Hematopoietic multipotent progenitor cell treated with erythropoietin and hydrocortisone succinate and interleukin-3 and kit ligand, for 17 days (in vitro differentiated cells): ENCODE data around the gene CCNG1.
"Not testable (repeated sequence)": the region's sequence is repeated elsewhere in the genome, so short reads cannot be mapped to it uniquely, and the experiment has no call there.

ENCODE experiments used
- DNase-seq: peaks from one replicate; pipeline ENCODE4 v3.0.0-alpha.2; 2015; ENCODE audit warnings: low spot score

CCNG1 gene

GRCh38 chr5:163444526-163444925 lies 7.1 kb downstream of the CCNG1 start:
- no peak for DNase-seq

DNA sequence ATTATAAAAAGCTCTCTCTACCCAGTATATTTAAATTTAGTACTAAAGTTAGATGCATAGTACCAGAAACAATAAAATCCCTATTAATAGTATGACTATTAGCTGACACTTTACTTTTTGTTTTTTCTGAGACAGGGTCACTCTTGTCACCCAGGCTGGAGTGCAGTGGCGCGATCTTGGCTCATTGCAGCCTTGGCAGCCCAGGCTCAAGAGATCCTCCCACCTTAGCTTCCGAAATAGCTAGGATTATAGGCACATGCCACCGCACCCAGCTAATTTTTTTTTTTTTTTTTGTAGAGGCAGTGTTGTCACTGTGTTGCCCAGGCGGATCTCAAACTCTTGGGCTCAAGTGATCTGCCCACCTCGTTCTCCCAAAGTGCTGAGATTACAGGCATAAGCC lies 8.0 kb downstream of the CCNG1 start:
- no peak for DNase-seq

- no peak for DNase-seq
Measured at GRCh38 chr5:163447191-163447590, 9.8 kb downstream of the CCNG1 start.

DNA sequence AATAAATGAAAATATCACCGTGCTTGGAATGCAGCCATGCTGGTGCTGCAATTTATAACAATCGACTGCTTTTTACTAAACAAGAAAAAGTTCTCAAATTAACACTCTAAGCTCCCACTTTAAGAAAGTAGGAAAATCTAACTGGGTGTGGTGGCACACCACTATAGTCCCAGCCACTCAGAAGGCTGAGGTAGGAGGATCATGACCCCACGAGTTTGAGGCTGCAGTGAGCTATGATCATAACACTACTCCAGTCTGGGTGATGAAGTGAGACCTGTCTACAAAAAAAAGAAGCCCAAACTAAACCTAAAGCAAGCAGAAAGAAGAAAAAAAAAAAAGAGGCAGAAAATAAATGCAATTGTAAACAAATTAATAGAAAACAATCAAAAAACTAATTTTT lies 10.5 kb downstream of the CCNG1 start:
- DNase-seq = no peak

- no peak for DNase-seq
Measured at GRCh38 chr5:163448491-163448890, 11.1 kb downstream of the CCNG1 start.

DNA sequence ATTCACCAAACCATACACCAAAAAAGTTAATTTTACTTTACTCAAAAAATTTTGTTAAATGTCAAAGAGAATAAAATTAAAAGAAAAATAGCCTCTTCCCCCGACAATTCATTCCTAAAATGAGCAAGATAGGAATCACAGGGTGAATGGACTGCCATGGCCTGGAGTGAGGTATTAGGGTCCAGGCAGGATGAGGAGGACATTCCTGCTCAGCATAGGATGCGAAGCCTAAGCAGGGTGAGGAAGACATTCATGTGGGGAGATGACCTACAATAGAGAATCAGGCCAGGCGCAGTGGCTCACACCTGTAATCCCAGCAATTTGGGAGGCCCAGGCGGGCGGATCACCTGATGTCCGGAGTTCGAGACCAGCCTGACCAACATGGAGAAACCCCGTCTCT lies 14.1 kb downstream of the CCNG1 start:
- DNase-seq = no peak

DNA sequence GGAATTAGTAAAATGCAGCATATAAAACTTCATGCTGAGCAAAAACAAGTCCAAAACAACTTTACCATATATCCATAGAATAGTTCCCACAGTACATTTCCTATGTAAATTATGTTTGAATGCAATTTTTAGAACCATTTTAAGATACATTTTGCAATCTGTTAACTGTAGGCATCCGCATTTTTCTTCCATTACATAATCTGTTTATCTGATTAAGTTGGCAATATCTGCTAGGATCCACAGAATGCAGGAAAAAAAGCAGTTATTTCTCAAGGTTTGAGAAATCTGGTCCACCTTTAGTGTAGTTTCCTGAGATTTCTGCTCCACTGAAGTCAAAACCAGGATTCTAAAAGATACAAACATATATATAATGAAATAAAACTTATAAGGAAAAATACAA lies 16.3 kb downstream of the CCNG1 start:
- DNase-seq = no peak

GRCh38 chr5:163455406-163455805 lies 18.0 kb downstream of the CCNG1 start:
- not testable (repeated sequence) for DNase-seq

DNA sequence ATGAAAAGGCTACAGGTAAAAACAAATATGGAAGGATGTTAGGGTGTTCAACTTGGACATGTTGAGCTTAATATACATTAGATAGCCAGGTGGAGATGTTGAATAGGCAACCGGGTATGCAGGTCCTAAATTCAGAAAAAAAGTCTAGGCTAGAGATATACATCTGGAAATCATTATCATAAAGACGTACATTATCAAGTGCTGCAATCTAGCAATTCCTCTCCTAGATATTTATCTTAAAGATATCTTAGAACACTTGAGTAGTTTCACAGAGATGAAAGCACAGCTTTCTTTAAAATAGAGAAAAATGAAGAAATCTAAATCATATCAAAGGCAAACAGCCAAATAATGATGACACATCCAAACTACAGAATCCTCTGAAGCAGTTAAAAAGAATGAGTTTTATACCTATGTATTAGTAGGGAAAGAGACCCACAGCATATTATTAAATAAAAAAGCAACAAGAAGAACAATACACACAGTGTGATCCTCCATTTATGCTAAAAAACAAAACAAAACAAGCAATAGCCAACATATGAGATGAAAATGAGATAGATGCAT lies 18.7 kb downstream of the CCNG1 start:
- DNase-seq = no peak

- no peak for DNase-seq
Measured at GRCh38 chr5:163456840-163457239, 19.4 kb downstream of the CCNG1 start.

- DNase-seq = no peak
Measured at GRCh38 chr5:163458778-163459385, 21.5 kb downstream of the CCNG1 start.

DNA sequence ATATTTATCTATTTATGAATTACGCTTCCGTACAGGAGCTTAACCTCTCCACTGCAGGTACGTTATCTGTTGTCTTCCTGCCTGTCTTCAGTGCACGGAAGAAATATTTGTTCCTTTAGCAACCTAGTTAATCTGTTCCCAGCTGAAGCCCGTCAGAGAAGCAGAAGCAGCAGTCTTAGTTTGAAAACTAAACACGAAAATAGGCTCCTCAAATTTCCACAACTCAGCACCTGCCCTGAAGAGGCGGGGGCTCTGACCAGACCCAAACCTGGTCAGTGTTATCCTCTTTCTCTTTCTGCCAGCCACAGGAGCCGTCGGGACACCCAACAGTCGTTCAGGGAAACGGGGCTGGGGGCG lies 22.0 kb downstream of the CCNG1 start:
- DNase-seq = no peak

GRCh38 chr5:163459819-163460561 lies 22.6 kb downstream of the CCNG1 start, which contains the start of gene NUDCD2:
Gene NUDCD2, minus strand, starts transcription at chr5:163460102. Its CDS starts 52 bp downstream, at chr5:163460050.
- peak; percentile 99 for DNase-seq

DNA sequence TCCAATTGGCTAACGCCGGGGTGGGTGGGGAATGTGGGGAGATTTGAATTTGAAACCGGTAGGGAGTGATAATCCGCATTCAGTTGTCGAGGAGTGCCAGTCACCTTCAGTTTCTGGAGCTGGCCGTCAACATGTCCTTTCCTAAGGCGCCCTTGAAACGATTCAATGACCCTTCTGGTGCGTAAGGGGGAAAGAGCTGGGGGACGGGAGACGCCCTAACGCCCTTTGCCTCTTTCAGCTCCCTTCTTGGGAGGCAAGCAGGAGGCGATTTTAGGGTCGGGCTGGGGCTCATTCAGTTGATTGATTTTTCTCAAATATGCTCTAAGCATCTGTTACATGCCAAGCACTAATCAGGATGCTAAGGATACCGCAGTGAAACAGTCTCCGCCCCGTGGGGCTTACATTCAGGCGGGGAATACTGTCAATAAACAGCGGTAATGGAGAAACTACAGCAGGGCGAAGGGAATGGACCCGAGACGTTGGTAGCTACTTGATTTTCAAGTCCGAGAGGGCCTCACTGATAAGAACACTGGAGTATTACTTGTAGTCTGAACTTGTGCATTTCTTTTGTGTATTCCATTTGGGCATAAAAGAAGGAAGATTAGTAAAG lies 23.3 kb downstream of the CCNG1 start, which contains the start of gene HMMR:
TSS of gene HMMR (plus strand) at position 71 of the 610 bp plus-strand sequence. CDS start at position 132, 61 bp downstream.
- no peak for DNase-seq

- DNase-seq = no peak
Measured at GRCh38 chr5:163463063-163463435, 25.7 kb downstream of the CCNG1 start.

DNA sequence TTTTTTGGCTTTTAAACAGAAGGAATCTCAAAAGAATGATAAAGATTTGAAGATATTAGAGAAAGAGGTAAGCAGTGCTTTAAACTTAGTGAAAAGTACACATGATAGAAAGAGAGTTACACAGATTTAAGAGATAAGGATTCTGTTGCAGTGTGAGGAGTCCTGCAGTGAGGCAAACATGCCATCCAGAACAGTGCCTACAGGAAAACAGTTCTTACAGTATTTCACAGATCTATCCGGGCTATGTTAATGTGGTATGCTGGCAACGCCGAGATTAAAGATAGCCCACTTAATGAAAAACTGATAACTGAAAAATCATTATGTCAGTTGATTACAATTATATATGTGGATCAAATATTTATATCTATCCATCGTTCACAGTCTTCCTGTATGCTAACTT lies 30.3 kb downstream of the CCNG1 start:
- no peak for DNase-seq

- peak; percentile 31 for DNase-seq
Measured at GRCh38 chr5:163473635-163474243, 36.3 kb downstream of the CCNG1 start.

DNA sequence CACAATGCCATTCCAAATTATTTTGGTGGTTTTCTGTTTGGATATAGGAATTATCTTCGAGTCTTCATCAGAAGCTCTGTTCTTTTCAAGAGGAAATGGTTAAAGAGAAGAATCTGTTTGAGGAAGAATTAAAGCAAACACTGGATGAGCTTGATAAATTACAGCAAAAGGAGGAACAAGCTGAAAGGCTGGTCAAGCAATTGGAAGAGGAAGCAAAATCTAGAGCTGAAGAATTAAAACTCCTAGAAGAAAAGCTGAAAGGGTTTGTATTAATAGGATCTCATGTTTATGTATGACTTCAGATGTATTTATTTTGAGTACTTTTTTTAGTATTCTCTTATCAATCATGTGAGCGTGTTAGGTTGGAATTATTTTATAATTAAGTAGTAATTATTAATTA lies 38.0 kb downstream of the CCNG1 start:
- DNase-seq = no peak

GRCh38 chr5:163478126-163478981 lies 41.0 kb downstream of the CCNG1 start:
- DNase-seq = no peak

- DNase-seq = no peak
Measured at GRCh38 chr5:163478982-163479271, 41.5 kb downstream of the CCNG1 start.

GRCh38 chr5:163489055-163489744 lies 51.8 kb downstream of the CCNG1 start:
- DNase-seq = peak; percentile 36
